ENCODE data around the gene PDZD7.
"Not testable (repeated sequence)": the region's sequence is repeated elsewhere in the genome, so short reads cannot be mapped to it uniquely, and the experiment has no call there.

The PDZD7 gene

DNA sequence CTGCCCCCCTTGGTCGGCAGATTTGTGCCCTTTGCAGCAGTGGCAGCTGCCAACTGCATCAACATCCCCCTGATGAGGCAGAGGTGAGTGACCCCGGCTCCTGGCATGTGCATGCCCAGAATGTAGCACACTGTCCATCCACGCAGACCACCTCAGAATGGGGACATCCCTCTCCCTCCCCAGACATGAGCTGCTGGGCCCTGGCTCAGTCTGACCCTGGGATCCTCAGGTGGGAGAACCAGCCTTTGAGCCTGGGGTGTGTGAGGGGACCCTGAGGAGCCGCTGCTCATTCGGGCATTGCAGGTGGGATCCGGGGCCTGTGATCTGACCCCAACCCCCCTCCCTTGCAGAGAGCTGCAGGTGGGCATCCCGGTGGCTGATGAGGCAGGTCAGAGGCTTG lies 5.8 kb upstream of the PDZD7 start:
- DNase-seq = no peak

DNA sequence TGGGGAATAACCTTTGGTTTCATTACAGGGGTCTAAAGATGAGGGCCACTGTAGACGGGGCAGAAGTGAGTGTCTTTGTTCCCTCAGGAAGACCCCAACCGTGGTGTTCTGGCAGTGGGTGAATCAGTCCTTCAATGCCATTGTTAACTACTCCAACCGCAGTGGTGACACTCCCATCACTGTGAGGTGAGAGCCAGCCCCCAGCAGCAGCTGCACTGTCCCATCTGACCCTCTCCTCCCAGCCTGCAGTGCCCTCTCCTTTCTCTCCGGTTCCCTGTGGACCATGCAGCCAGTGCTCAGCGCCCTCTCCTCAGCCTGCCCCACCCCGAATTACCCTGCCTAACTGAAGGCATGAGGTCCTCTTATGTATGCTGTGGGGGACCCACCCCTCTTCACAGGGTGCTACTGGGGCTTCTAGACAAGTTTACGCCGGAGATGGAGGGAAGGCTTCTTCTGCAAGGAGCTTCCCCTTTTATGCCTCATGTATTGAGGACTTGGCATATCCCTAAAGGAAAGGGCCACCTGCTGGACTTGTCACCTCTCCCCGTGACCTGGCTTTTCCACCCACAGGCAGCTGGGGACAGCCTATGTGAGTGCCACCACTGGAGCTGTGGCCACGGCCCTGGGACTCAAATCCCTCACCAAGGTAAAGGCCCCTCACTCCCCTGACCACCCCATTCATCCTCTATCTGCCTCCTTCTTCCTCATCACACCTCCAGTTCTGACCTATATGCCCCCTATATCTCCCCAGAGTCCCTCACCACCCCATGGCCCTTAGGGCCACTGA lies 5.2 kb upstream of the PDZD7 start:
- DNase-seq = no peak

DNA sequence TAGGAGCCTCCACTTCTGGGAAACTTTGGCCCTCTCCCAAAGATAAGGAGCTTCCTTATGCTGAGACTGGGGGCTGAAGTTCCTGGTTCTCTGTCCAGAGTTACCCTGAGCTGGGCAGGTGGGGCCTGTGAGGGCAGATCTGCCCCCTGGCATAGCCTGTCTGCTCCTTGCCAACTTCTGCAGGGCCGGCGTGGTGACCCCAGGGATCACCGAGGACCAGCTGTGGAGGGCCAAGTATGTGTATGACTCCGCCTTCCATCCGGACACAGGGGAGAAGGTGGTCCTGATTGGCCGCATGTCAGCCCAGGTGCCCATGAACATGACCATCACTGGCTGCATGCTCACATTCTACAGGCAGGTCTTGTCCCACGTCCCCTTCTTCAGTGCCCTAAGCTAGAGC lies 4.4 kb upstream of the PDZD7 start:
- DNase-seq = no peak

DNA sequence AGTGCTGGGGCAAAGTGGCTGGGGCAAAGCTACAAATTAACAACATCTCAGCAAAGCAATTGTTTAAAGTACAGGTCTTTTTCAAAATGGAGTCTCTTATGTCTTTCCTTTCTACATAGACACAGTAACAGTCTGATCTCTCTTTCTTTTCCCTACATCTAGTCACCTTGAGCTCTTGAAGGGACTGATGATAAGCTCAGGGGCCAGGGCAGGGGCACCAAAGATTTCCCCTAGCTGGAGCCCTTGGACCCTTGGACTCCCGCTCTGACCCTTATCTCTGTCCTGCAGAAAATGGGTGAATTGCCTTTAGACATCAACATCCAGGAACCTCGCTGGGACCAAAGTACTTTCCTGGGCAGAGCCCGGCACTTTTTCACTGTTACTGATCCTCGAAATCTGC lies 3.5 kb upstream of the PDZD7 start:
- not testable (repeated sequence) for DNase-seq

DNA sequence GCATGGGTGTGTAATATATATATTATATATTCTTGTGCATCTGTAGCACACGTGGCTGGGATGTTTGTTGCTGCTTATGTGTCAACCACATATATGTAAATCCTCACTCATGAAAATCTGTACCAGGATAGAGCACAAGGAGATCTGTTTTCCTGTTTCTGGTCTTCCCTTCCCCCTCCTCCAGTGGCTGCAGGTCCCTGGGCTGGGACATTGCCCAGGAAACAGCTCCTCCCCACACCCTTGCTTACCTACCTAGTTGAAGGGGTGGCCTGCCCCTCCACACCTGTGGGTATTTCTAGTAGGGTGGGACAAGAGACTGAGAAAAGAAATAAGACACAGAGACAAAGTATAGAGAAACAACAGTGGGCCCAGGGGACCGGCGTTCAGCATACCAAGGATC lies 2.3 kb upstream of the PDZD7 start:
- DNase-seq = no peak

DNA sequence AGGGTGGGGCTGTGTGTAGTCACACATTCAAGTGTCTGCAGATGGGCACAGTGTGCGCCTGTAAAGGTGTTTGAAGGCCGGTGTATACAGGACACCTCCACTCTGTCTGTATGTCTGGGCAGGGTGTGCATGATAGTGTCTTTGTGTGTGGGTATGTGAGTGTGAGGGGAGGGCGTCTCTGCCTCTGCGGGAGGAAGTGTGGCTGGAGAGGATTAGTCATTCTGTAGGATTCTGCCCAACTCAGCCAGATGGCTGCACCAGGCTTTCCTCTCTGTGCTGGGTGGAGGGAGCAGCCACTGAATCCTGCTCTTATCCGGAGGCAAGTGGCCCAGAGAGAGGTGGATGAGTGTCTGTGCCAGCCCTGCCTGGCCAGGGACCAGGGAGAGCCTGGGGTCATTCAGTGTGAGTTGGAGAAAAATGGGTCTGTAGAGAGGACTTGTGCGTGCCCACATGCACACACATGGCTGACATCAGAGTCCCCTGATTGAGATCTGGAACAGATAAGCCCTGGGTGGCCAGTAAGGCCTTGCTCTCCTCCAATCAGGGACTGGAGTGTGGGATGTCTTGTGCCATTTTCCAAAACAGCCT lies 1.8 kb upstream of the PDZD7 start:
- peak; percentile 74 for DNase-seq

DNA sequence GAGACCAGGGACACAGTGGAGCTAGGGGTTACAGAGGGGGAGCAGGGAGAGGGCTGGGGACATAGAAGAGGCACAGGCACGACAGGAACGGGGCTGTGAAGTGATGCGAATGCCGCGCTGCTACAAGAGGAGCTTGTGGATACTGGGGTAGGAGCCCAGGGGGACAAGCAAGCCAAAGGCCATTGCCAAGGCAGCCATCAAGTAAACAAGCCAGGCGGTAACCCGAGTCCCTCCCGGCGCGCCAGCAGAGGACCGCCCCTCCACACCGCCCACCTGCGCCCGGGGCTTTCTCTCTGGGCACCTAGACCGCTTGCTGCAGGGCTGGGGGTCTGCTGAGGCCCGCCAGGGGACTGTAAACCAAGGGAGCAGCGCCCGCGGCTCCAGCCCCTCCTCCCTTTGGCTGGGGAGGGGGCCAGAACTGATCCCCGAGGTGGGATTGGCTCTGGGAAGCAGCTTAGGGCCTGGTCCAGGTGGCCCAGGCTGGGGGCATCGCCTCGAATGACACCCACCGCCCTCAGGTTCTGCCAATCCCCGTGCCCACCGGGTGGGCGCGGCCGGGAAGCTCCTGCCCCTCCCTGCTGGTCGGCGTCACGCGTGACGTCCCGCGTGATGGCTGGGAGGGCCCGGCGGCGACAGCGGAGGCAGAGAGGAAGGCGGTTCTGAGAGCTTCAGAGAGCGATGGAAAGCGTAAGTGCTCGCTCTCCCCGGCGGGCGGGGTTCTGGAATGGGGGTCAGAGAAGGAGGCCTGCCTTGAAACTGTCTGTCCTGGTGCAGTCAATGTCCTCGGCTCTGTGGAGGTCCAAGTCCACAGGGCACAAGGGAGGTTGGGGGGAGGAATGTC lies 1.1 kb upstream of the PDZD7 start:
- peak; percentile 62 for DNase-seq

DNA sequence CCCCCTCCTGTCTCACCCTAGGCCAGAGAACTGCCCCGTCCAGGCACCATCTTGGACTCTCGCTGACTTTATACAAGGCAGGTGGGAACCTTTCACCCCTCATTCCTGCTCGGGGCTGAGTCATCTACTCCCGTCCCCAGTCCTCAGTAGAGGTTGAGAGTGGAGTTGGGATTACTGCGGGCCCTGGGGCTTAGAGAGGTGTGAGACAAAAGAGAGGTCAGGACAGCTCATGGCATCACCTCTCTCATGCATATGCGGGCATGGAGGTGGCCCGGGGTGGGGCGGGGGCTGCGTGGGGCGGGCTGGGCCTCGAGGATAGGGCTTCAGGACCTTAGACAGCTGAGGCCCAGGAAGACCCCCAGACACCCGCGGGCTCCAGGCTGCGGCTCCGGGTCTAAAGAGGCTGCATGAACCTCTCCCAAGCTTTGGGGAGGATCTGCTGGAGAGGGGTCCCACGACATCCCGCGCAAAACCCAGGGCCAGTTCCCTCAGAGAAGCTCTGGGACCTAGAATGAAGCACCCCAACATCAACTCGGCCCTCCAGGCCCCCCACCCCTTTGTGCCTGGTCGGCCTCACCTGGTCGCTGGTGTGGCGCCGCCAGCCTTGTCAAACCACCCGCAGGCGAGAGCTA lies 317 bp downstream of the PDZD7 start:
- no peak for DNase-seq

DNA sequence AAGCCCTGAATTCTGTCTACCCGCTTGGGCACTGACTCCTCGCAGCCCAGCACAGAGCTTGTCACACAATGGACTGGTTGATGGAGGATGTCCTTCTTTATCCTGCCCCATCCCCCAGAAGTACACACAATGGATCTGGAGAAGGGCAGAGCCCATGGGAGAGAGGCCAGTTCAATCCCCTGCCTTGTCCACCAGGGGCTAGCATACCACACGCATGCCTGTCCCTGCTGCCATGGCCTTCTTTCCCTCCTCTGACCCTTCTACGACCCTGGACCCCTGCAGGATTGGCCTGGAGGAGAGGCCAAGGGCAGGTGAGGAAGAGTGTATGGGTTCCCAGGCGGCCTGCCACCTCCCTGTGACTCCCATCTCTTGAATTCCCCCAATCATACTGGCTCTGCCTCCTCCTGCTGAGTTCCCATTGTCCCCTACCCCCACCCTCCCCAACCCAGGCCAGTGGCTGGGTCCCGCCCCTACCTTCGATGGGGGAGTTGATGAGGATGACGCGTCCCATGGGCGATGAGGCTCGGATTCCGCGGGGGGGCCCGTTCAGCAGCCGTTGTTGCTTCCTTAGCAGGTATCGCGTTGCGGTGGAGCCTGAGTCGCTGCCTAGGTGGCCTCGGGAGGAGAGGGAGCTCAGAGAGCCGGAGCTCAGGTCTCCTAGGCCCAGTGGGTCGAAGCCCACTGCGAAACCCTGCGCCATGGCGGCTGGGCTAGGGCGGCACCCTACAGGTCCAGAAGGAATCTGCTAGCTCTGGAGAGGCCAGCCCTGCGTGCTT lies 1.2 kb downstream of the PDZD7 start:
- no peak for DNase-seq

DNA sequence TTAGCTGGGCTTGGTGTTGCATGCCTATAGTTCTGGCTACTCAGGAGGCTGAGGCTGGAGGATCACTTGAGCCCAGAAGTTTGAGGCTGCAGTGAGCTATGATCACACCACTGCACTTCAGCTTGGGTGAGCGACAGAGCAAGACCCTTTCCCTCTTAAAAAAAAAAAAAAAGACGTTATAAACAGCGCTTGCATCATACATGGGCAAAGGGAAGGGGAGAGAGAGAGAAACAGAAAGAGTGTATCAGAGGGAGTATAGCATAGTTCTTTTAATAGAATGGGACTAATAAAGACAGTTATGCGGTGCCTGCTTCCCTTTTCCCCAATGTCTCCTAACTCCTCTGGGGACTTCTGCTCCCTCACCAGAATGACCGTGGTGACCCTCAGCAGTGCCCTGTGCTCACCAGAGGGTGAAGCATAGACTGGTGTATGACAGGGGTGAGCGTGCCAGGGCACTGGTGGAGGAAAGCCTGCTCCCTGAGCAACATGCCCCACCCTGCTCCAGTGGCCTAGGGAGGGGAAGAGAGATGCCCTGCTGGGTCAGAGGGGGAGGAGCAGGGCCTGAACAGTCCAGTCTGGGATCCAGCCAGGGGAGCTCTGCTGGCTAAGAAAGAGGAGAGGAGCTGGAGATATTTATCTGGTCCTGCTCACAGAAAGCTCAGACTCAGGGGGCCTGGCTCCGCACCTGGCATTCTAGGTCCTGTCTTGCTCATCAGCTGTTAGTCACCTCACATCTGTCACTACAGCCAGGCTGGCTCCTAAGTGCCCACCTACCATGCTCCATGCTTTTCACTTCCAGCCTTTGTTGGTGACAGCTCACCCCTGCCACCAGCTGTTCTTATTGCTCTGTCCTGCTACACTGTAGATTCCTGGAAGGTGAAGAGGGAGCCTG lies 2.2 kb downstream of the PDZD7 start:
- no peak for DNase-seq

DNA sequence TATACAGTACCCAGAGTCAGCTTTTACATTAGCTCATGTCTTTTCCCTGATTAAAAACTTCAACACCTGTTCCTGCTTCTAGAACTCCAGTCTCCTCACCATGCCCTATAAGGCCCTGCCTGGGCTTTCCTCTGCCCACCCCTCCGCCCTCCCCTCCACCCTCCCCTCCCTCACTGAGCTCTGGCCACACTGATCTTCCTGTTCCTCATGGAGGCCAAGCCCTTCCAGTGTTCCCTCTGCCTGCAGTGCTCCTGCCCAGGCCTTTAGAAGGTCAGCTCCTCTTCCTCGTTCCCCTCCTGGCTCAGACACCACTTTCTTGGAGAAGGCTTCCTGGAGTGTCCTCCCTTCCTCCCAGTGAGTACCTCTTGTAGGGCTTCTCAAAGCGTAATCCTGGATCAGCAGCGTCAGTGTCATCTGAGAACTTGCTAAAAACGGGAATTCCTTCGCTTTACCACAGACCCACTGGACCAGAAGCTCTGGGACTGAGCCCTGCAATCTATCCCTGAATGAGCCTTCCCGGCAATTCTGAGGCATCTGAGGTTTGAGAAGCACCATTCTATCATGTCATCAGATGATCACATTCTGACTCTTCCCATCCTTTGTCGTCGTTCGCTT lies 3.7 kb downstream of the PDZD7 start:
- no peak for DNase-seq

DNA sequence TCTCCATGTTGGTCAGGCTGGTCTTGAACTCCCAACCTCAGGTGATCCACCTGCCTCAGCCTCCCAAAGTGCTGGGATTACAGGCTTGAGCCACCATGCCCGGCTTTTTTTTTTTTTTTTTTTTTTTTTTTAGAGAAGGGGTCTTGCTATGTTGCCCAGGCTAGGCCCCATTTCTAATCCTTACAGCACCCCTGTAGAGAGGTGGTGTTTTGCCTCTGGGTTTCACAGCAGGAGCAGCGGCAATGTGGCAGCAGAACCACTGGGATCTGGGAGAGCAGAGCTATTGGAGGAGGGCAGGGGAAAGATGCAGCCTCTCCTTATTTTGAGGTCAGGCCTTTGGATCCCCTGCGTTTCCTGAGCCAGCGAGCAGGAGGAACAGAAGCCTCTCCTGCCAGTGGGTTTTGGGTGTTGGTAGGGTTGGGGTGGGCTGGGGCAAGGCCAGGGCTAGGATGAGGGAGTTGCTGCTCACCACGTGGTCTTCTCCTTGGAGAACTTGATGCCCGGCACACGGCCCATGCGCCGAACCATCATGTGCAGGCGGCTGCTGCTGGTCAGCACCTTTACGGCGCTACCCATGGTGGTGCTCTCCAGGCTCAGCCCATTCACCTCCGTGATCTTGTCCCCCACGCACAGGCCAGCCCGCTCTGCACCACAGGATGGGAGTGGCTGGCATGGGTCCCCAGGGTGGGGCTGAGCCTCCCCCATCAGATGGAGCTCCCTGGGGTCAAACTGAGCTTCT lies 7.8 kb downstream of the PDZD7 start:
- no peak for DNase-seq

DNA sequence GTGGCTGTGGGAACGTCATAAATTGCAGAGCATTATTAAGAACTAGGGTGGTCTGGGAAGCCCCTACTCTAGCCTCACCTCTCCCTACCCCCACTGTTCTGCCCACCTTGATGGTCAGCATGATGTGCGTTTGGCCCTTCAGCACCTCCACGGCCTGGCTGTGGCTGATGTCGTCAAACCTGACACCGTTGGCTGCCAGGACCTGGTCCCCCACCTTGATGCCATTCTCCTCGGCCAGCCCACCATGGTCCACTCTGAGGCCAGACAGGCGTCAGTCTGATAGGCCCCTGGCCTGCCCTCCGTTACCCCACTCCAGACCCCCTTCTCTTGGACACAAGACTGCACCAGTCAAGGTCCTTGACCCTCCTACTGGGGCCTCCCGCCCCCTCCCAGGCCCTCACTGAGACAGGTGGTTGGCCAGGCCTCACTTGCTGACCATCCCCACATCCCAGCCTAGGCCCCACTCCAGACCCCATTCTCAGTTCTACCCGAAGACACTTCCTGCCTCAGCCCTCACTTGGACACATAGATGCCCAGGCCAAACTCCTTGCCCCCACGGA lies 9.2 kb downstream of the PDZD7 start:
- no peak for DNase-seq

DNA sequence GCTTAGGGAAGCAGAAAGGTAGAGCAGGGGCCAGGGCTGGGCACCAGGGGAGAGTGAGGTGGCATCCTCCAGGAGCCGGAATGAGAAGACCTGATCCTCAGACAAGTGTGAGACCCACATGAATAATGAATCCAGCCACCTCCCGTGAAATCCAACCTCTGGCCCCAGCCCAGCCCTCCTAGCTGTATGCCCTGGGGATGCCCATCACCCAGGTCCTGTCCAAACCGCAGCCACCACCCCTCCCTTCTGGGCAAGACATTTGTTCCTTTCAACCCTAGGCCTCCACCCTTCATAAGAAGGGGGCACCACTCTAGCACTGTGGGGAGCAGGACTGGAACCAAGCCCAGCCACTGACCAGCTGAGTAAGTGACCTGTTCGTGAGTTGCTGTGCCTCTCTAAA lies 9.7 kb downstream of the PDZD7 start:
- no peak for DNase-seq

DNA sequence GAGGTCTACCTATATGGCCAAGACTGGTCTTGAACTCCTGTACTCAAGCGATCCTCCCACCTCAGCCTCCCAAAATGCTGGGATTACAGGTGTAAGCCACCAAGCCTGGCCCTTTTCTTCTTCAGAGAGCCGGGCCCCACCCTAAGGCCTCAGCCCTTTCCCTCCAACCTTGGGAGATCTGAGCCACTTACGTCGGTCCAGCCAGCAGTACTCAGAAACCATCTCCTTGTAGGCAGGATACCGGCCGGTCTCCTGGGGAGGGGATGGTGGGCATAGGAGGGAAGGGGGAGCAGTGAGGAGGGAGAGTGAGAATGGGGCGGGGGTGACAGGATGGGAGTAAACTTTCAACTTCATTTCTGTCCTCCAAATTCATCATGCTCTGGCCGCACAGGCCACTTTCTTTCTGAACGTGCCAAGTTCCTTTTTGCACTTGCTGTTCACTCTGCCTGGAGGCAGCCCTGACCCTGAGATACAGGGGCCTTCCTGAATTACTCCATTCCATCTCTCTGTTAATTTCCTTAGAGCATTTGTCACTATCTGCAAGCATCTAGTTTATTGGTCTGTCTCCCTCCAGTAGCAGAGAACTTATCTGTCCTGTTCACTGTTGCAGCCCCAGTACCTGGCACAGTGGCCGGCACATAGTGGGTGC lies 10.4 kb downstream of the PDZD7 start:
- DNase-seq = no peak

DNA sequence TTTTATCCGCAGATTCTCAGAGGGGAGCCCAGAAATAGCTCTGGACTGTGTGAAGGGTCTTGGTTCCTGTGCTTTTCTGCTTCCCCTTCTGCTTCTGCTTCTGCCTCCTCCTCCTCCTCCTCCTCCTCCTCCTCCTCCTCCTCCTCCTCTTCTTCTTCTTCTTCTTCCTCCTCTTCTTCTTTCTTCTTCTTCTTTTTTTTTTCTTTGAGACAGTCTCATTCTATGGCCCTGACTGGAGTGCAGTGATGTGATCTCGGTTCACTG lies 11.6 kb downstream of the PDZD7 start:
- no peak for DNase-seq

DNA sequence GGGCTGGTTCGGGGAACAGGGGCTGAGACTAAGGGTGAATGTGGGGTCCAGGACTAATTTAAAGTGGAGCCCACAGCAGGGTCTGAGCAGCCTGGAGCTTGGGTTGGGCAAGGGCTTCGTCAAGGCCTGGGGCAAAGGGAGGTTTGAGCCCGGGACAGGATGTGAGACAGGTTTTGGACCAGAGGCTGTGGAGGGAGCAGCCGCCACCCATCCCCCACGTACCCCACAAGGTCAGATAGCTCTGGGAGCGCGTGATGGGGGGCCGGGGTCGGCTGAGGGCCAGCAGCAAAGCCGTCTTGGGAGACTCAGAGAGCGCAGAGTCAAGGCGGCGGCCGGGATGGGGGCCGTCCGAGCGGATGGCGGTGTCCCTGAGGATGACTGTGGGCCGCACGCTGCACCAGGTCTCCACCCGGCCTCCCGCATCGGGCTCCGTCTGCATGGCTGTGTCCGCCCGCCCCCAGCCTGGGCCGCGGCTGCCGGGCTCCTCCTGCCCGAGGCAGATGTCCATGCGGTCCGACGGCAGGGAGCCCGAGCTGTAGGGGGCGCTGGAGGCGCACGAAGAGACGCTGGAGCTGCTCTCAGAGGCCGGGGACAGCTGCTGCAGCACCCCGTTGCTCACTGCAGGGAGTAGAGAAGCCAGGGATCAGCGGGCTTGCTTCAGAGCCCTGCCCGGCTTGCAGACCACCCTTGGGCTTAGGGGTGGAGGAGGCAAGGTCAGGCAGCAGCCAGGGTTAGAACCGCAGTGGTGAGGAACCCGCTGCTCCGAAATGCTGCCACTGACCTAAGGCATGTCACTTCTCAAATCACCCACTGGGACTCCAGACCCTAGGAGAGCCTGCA lies 12.1 kb downstream of the PDZD7 start:
- DNase-seq = peak; percentile 40

DNA sequence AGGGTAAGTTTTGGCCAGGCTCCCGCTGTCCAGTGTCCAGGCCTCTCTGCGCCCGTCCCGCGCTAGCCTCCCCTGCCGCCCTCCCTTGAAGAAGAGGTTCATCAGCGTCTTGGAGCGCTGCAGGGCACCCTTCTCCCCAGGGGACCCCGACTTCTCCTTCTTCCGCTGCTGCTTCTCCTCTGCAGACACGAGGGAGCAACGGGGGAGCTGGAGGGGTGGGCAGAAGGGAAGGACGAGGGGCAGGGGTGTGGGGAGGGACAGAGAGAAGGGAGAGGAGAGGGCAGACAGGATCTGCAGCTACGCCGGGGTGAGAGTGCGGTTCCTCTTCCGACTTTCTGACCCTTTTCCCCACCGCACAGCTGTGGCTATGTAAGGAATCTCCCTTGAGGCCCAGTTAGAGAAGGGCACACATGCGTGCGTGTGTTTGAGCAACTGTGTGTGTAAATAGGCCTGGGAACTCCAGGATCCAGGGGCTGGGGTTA lies 12.8 kb downstream of the PDZD7 start:
- DNase-seq = no peak

DNA sequence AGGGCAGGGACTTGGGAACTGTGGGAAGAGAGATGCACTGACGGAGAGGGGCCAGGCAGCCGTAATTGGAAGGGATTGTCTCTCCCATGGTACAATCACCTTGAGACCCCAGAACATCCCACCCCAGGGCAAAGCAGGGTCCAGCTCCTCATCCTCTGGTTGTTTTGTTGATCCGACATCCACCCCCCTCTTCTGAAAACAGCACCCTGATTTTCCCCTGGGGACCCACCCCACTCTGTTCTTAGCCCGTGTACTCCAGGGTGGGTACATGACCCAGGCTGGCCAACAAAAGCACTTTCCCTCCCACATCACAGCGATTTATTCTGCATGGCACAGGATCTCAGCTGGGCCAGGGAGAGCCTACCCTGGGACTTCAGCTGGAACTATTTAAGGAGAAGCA lies 14.1 kb downstream of the PDZD7 start:
- DNase-seq = no peak

Data from kidney glomerular epithelial cell (primary cell).